BLaER1 treated with 17β-estradiol and CSF1 and Interleukin-3, amounts not matched to agents 10 nM and 100 nM (cell line): ENCODE data around the gene G3BP1.
A peak's percentile ranks its signal among the peaks of the same experiment; 100 is the strongest.

ENCODE experiments used
- H3K27ac ChIP-seq, 11 experiments: shearing (Covaris generic); formaldehyde crosslinking; 2 replicates each; pipeline ENCODE4 v1.8.1; 2022
- H3K27me3 ChIP-seq, 11 experiments: shearing (Covaris generic); formaldehyde crosslinking; 2 replicates each; pipeline ENCODE4 v1.8.1; 2022
- H3K36me3 ChIP-seq, 11 experiments: shearing (Covaris generic); formaldehyde crosslinking; 2 replicates each; pipeline ENCODE4 v1.8.1; 2022
- H3K4me1 ChIP-seq, 10 experiments: shearing (Covaris generic); formaldehyde crosslinking; 2 replicates each; pipeline ENCODE4 v1.8.1; 2022
- H3K4me2 ChIP-seq, 11 experiments: shearing (Covaris generic); formaldehyde crosslinking; 2 replicates each; pipeline ENCODE4 v1.8.1; 2022
- H3K4me3 ChIP-seq, 10 experiments: shearing (Covaris generic); formaldehyde crosslinking; 2 replicates each; pipeline ENCODE4 v1.8.1; 2022
- H3K9ac ChIP-seq, 11 experiments: shearing (Covaris generic); formaldehyde crosslinking; 2 replicates each; pipeline ENCODE4 v1.8.1; 2022
- H3K9me3 ChIP-seq, 11 experiments: shearing (Covaris generic); formaldehyde crosslinking; replicated peaks in 1 of 11; 2 replicates each; pipeline ENCODE4 v1.8.1; 2022
- H4K20me1 ChIP-seq, 11 experiments: shearing (Covaris generic); formaldehyde crosslinking; 2 replicates each; pipeline ENCODE4 v1.8.1; 2022
- Cebpa-rat ChIP-seq, 11 experiments: shearing (Covaris generic); IDR thresholded peaks; 2 replicates each; pipeline ENCODE4 v1.8.1; 2022

G3BP1 gene

DNA sequence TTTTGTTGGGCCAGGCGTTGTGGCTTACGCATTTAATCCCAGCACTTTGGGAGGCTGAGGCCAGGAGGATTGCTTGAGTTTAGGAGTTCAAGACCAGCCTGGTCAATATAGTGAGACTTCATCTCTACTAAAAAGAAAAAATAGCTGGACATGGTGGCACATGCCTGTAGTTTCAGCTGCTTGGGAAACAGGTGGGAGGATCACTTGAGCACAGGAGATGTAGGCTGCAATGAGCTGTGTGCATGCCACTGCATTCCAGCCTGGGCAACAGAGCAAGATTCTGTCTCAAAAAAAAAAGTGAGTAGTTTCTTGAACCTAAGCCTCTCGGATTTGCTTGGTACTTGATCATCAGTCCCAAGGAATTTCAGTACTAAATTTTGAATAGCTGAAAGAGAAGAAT is 26.9 kb downstream of the G3BP1 start:
- Histone ChIP-seq H3K4me1 (peaks cover 0 to 25% (median 11%) of the 10 kb centered on the region in 10 experiments; a peak in 10 of 20 replicates), H3K27me3 (no peaks in the 10 kb centered on the region), H3K27ac (no peak overlapping the region), H3K9ac (no peak overlapping the region), H3K9me3 (no peaks in the 10 kb centered on the region), H3K4me2 (no peak overlapping the region), H4K20me1 (peaks cover 33 to 100% (median 90%) of the 10 kb centered on the region in 11 experiments), H3K4me3 (no peak overlapping the region), H3K36me3 (peaks cover 97 to 100% (median 99%) of the 10 kb centered on the region in 11 experiments)
- no peak for TF ChIP-seq Cebpa-rat (IDR thresholded peaks at IDR 0.05)

DNA sequence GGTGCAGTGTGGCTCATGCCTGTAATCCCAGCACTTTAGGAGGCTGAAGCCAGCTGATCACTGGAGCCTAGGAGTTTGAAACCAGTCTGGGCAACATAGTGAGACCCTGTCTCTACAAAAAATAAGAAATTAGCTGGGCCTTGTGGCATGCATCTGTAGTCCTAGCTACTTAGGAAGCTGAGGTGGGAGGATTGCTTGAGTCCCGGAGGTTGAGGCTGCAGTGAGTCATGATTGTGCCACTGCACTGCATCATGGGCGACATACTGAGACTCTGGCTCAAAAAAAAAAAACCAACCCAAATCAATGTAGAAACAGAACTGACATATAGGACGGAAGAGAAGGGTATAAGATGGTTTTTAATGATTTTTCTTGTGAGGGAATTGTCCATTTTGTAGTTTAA is 27.7 kb downstream of the G3BP1 start:
- Histone ChIP-seq H3K27ac (no peak overlapping the region), H3K27me3 (no peaks in the 10 kb centered on the region), H3K4me2 (no peak overlapping the region), H3K36me3 (peaks cover 97 to 100% (median 99%) of the 10 kb centered on the region in 11 experiments), H3K4me3 (no peak overlapping the region), H3K9ac (no peak overlapping the region), H3K9me3 (no peaks in the 10 kb centered on the region), H3K4me1 (peaks cover 0 to 25% (median 11%) of the 10 kb centered on the region in 10 experiments; a peak in 10 of 20 replicates), H4K20me1 (peaks cover 34 to 99% (median 86%) of the 10 kb centered on the region in 11 experiments; a peak in 21 of 22 replicates)
- no peak for TF ChIP-seq Cebpa-rat (IDR thresholded peaks at IDR 0.05)

DNA sequence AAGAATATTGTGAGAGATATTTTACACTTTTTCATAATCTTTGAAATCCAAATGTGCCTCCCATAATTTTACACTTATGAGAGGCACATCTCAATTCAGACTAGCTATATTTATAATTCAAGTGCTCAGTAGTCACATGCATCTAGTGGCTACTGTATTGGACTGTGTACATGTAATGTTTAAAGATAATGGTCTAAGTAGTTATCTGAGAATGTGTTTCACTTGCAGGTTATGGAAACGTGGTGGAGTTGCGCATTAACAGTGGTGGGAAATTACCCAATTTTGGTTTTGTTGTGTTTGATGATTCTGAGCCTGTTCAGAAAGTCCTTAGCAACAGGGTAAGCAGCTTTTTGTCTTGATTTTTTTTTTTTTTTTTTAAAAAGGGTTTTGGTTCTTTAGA is 28.8 kb downstream of the G3BP1 start:
- peaks cover 32 to 98% (median 85%) of the 10 kb centered on the region in 11 experiments; a peak in 21 of 22 replicates for H4K20me1 ChIP-seq

DNA sequence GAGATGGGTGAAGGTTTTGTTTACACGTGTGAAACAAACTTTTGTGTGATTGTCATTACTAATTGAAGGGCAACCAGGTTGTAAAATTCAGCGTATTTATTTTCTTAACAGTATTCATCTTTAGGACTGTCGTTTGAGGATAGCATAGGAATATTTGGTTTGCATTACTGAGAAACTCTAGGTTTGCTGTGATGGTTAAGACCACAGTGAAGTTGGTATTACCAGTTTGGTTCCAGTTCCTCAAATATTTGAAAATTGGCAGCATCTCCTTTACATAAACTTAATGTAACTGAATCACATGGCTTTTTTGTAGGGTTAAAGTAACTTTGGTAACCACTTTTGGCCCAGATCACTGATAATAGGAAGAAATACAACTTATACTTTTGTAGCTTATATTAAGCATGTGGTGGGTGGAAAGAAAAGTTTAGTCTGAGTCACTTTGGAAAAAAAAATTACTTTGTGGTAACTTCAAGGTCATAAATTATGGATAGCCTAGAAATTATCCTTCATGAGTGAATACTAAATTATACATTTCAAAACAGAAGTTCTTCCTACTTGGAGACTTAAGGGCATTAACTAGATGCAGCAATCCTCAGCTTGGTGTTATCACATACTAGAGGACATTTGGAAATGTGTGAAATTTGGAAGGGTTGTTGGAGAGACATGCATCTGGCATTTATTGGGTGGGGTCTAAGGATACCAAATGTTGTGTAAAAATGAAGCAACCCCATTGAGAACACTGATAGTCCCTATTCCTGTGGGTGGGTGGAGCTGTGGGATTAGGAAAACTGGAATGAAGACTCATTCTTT is 33.9 kb downstream of the G3BP1 start:
- no peak overlapping the region for H3K4me2 ChIP-seq
- peaks cover 0 to 27% (median 10%) of the 10 kb centered on the region in 10 experiments; a peak in 13 of 20 replicates for H3K4me1 ChIP-seq
- no peak for TF ChIP-seq Cebpa-rat (IDR thresholded peaks at IDR 0.05)
- H4K20me1 ChIP-seq, result peaks cover 8 to 98% (median 68%) of the 10 kb centered on the region in 11 experiments; a peak in 17 of 22 replicates
- no peak overlapping the region for H3K9ac ChIP-seq
- H3K36me3 ChIP-seq, result peaks cover 93 to 100% (median 100%) of the 10 kb centered on the region in 11 experiments
- H3K27ac ChIP-seq, result no peak overlapping the region
- no peak overlapping the region for H3K4me3 ChIP-seq
- H3K27me3 ChIP-seq, result no peaks in the 10 kb centered on the region
- no peaks in the 10 kb centered on the region for H3K9me3 ChIP-seq

More for the DNA sequence above, 28.8 kb downstream of the G3BP1 start:
- Histone ChIP-seq H3K9me3 (no peaks in the 10 kb centered on the region), H3K36me3 (peaks cover 96 to 100% (median 99%) of the 10 kb centered on the region in 11 experiments), H3K4me3 (no peak overlapping the region), H3K27ac (peak overlapping the region in 1 of 11 experiments; percentile 0; a peak in 1 of 22 replicates), H3K4me1 (peaks cover 0 to 25% (median 11%) of the 10 kb centered on the region in 10 experiments; a peak in 12 of 20 replicates), H3K4me2 (no peak overlapping the region), H3K27me3 (no peaks in the 10 kb centered on the region), H3K9ac (no peak overlapping the region)
- no peak for TF ChIP-seq Cebpa-rat (IDR thresholded peaks at IDR 0.05)

DNA sequence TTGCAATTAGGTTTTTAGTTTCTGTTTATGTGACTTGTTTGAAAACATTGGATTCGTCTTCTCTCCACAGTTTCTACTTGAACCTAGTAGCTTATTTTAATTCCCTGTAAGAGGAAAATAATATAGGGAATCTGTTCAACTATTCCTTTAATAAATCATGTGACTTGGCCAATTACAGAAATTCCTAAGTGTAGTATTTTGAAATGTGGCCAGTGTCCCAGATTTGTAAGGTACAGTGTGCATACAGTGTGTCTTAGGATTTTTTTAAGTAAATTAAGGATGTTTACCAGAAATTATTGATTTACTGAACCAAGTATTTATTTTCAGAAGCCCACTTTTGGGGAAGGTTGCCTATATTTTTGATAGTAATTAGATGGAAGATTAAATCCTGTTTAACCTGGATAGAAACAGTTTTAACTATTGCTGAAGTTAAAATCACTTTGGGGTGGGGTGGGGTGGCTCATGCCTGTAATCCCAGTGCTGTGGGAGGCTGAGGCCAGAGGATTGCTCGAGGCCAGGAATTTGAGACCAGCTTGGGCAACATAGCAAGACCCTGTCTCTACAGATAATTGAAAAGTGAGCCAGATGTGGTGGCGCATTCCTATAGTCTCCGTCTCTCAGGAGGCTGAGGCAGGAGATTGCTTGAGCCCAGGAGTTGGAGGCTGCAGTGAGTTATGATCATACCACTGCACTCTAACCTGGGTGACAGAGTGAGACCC is 36.9 kb downstream of the G3BP1 start:
- Histone ChIP-seq H4K20me1 (peaks cover 4 to 96% (median 51%) of the 10 kb centered on the region in 11 experiments; a peak in 16 of 22 replicates), H3K4me1 (peaks cover 0 to 34% (median 0%) of the 10 kb centered on the region in 10 experiments; a peak in 6 of 20 replicates), H3K27ac (no peak overlapping the region), H3K4me3 (no peak overlapping the region), H3K27me3 (no peaks in the 10 kb centered on the region), H3K4me2 (no peak overlapping the region), H3K9ac (no peak overlapping the region), H3K9me3 (no peaks in the 10 kb centered on the region), H3K36me3 (peaks cover 91 to 100% (median 99%) of the 10 kb centered on the region in 11 experiments)
- TF ChIP-seq Cebpa-rat (IDR thresholded peaks at IDR 0.05), result no peak

DNA sequence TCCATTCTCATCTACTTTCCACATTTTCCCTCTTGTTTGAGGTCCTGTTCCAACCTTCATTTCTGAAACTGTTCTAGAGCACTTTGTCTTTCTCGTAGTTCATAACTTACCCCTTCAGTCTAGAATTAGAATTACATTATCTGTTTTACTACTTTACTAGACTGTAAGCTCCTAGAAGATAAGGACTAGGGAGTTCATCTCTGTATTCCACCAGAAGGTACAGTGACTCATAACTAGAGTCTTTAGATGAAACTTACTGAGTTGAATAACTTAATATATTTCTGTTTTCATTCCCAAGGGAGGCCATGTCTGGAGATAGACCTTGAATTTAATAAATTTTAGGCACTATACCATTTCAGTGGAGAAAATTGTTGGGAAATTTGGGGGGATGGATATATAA is 38.7 kb downstream of the G3BP1 start:
- H3K4me1 ChIP-seq, result peaks cover 0 to 28% (median 0%) of the 10 kb centered on the region in 10 experiments; a peak in 6 of 20 replicates
- H3K4me3 ChIP-seq, result no peak overlapping the region
- no peaks in the 10 kb centered on the region for H3K27me3 ChIP-seq
- no peak overlapping the region for H3K27ac ChIP-seq
- H3K36me3 ChIP-seq, result peaks cover 86 to 100% (median 99%) of the 10 kb centered on the region in 11 experiments
- H4K20me1 ChIP-seq, result peaks cover 0 to 94% (median 39%) of the 10 kb centered on the region in 11 experiments; a peak in 15 of 22 replicates
- TF ChIP-seq Cebpa-rat (IDR thresholded peaks at IDR 0.05), result no peak
- no peaks in the 10 kb centered on the region for H3K9me3 ChIP-seq
- no peak overlapping the region for H3K9ac ChIP-seq
- peak overlapping the region in 3 of 11 experiments; percentile 13 to 39 (median 24); a peak in 3 of 22 replicates for H3K4me2 ChIP-seq

DNA sequence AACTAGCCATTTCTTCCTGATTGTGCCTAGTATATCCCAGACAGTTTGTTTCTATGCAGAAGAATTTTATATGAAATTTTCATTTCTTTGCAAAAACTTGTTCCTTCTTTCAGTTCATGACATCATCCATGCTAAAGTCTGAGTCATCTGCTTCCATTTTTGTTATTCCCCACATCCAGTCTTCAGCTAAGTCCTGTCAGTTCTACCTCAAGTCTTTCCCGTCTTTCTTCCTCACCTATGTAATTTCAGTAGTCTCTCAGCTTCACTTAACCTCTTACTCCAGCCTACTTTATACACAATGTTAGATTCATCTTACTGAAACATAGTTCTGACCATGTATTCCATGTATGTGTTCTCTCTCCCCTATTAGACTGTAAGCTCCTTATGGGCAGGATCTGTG is 39.1 kb downstream of the G3BP1 start:
- peaks cover 0 to 92% (median 35%) of the 10 kb centered on the region in 11 experiments; a peak in 15 of 22 replicates for H4K20me1 ChIP-seq
- peaks cover 81 to 100% (median 96%) of the 10 kb centered on the region in 11 experiments for H3K36me3 ChIP-seq
- peaks cover 0 to 28% (median 0%) of the 10 kb centered on the region in 10 experiments; a peak in 6 of 20 replicates for H3K4me1 ChIP-seq
- peak overlapping the region in 3 of 11 experiments; percentile 13 to 39 (median 24); a peak in 3 of 22 replicates for H3K4me2 ChIP-seq
- H3K27ac ChIP-seq, result no peak overlapping the region
- no peak for TF ChIP-seq Cebpa-rat (IDR thresholded peaks at IDR 0.05)
- H3K4me3 ChIP-seq, result no peak overlapping the region
- no peaks in the 10 kb centered on the region for H3K9me3 ChIP-seq
- no peaks in the 10 kb centered on the region for H3K27me3 ChIP-seq
- no peak overlapping the region for H3K9ac ChIP-seq

DNA sequence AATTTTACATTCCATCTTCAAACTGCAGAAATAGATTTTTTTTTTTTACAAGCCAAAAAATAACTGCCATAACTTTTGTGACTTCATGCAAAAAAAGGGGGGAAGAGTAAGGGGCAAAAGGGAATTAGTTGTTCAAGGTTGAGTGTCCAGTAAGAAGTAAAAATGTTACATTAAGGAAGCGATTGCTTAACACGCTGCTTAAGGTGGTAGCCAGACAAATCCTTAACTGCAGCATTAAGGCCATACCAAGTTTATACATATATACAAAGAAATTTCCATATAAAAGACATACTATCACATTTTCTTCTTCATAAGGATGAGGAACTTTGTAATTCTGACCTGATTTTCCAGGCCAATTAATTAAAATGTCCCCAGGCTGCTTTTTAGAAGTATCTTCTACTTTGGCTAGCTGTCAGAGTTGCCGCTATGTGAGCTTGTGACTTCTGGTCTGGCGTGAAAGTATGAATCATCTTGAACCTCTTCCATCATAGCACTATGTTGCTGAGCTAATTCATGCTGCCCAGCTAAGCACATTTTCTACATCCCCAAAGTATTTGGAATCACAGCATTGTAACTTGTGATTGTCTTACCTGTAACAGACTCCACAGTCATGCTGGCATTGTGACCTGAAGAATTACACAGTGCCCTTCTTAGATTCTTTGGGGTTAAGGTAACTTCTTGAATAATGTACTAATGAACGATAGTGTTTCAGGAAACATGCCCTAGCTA is 40.0 kb downstream of the G3BP1 start:
- Histone ChIP-seq H3K9me3 (no peaks in the 10 kb centered on the region), H3K27ac (no peak overlapping the region), H3K36me3 (peaks cover 78 to 100% (median 93%) of the 10 kb centered on the region in 11 experiments), H4K20me1 (peaks cover 0 to 92% (median 26%) of the 10 kb centered on the region in 11 experiments; a peak in 14 of 22 replicates), H3K9ac (no peak overlapping the region), H3K27me3 (no peaks in the 10 kb centered on the region), H3K4me1 (peaks cover 0 to 28% (median 0%) of the 10 kb centered on the region in 10 experiments; a peak in 6 of 20 replicates), H3K4me3 (no peak overlapping the region), H3K4me2 (no peak overlapping the region)
- TF ChIP-seq Cebpa-rat (IDR thresholded peaks at IDR 0.05), result no peak
